ENCODE results near the gene CPNE5.

- TF ChIP-seq CTCF (IDR thresholded peaks at IDR 0.05) (no peak), POLR2A (IDR thresholded peaks at IDR 0.05) (no peak)
Measured at GRCh38 chr6:36716476-36717093, 122.7 kb downstream of the CPNE5 start.

Measured in uterus (tissue), 2 donors.